Stimulated activated CD8-positive, alpha-beta memory T cell treated with anti-CD3 and anti-CD28 coated beads, Interleukin-12 subunit alpha, Interleukin-12 subunit beta, amount 100 ng/mL, for 4 hours (primary cell): ENCODE data around the gene ZNF776.
"Not testable (repeated sequence)": the region's sequence is repeated elsewhere in the genome, so short reads cannot be mapped to it uniquely, and the experiment has no call there.

ENCODE experiments used
- DNase-seq: peaks from one replicate; pipeline ENCODE4 v3.0.0-alpha.2; 2020; ENCODE audit warnings: low read depth

ZNF776 gene

GRCh38 chr19:57746580-57747471 lies at the start of gene ZNF776:
ZNF776 (plus strand) TSS chr19:57746815; CDS start chr19:57747059, 244 bp downstream.
- peak; percentile 64 for DNase-seq

GRCh38 chr19:57701625-57702024 lies 45.0 kb upstream of the ZNF776 start:
- DNase-seq = no peak

GRCh38 chr19:57706346-57706745 lies 40.3 kb upstream of the ZNF776 start:
- no peak for DNase-seq

- peak; percentile 8 for DNase-seq
Observed at GRCh38 chr19:57708641-57709361, 37.8 kb upstream of the ZNF776 start, which contains the start of gene ZNF154. ZNF154 (minus strand) TSS chr19:57709204; CDS start chr19:57708971, 233 bp downstream.

GRCh38 chr19:57709616-57710015 lies 37.0 kb upstream of the ZNF776 start:
- DNase-seq = no peak

GRCh38 chr19:57712222-57712621 lies 34.4 kb upstream of the ZNF776 start:
- no peak for DNase-seq

- DNase-seq = no peak
Observed at GRCh38 chr19:57719424-57719823, 27.2 kb upstream of the ZNF776 start.

- no peak for DNase-seq
Observed at GRCh38 chr19:57719901-57720519, 26.6 kb upstream of the ZNF776 start.

GRCh38 chr19:57720878-57721277 lies 25.7 kb upstream of the ZNF776 start:
- DNase-seq = no peak

- DNase-seq = not testable (repeated sequence)
Observed at GRCh38 chr19:57738320-57738719, 8.3 kb upstream of the ZNF776 start.

GRCh38 chr19:57738770-57739169 lies 7.8 kb upstream of the ZNF776 start:
- DNase-seq = not testable (repeated sequence)

- no peak for DNase-seq
Observed at GRCh38 chr19:57747472-57747807, 825 bp downstream of the ZNF776 start.

GRCh38 chr19:57748029-57748428 lies 1.4 kb downstream of the ZNF776 start:
- no peak for DNase-seq

- DNase-seq = no peak
Observed at GRCh38 chr19:57754091-57754673, 7.6 kb downstream of the ZNF776 start.

GRCh38 chr19:57755031-57755430 lies 8.4 kb downstream of the ZNF776 start:
- no peak for DNase-seq

GRCh38 chr19:57757941-57758340 lies 11.3 kb downstream of the ZNF776 start:
- no peak for DNase-seq

- no peak for DNase-seq
Observed at GRCh38 chr19:57759096-57759495, 12.5 kb downstream of the ZNF776 start.

GRCh38 chr19:57769345-57770131 lies 22.9 kb downstream of the ZNF776 start, which contains the start of gene ZNF586:
ZNF586 (plus strand) TSS chr19:57769676; CDS start chr19:57769843, 167 bp downstream.
- peak; percentile 74 for DNase-seq

- no peak for DNase-seq
Observed at GRCh38 chr19:57771417-57771816, 24.8 kb downstream of the ZNF776 start.

GRCh38 chr19:57773488-57773887 lies 26.9 kb downstream of the ZNF776 start:
- DNase-seq = no peak

- no peak for DNase-seq
Observed at GRCh38 chr19:57776764-57777296, 30.2 kb downstream of the ZNF776 start.
